ENCODE results near the gene GALNT12. TPM values are rescaled to one million over a fixed set of nuclear protein-coding genes. Genes with fewer than 3 reads are reported as not detected.

The GALNT12 gene
- polyA plus RNA-seq, 3 donors from 2014 or later = 1.7 to 4.3 (median 4.2) TPM

DNA sequence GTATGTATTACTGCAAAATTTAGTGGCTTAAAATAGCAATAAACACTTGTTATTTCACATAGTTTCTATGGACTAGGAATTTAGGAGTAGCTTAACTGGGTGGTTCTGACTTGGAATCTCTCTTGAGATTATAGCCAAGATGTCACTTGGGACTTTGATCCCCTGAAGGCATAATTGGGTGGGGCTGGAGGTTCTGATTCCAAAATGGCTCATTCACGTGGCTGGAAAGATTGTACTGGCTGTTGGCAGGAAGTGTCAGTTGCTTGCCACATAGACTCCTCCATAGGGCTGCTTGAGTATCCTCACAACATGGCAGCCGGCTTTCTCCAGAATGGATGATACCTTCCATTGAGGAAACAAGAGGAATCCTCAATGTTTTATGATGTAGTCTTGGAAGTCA lies 11.3 kb downstream of the GALNT12 start:
- Mint-ChIP-seq H3K4me3 (no peak overlapping the region), H3K36me3 (peaks cover 3 to 25% (median 9%) of the 10 kb centered on the region in 3 donors), H3K4me1 (no peaks in the 10 kb centered on the region), H3K9me3 (peaks cover 0 to 2% (median 0%) of the 10 kb centered on the region in 6 donors), H3K27ac (no peak overlapping the region), H3K27me3 (ENCODE audit: low read depth in 3 of 3) (peaks cover 0 to 2% (median 0%) of the 10 kb centered on the region in 3 donors)
- no peak for DNase-seq

DNA sequence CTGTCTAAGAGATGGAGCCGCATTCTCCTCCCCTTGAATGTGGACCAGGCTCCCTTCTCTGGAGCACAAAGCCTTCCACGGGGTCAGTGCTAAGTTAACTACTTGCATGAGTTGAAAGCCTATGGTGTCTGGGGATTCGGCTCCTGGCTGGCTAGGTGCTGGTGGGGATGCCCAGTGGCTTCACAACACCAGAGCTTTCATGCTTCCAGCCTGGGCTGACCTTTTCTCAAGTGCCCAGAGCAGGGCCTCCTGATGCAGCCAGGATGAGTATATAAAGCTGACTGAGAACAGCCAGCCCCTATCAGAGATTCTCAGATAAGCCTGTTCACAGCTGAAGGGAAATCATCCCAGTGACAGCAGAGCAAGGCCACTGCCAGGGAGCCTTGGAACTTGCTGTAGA lies 11.8 kb downstream of the GALNT12 start:
- Mint-ChIP-seq H3K27me3 (ENCODE audit: low read depth in 3 of 3) (peaks cover 0 to 2% (median 0%) of the 10 kb centered on the region in 3 donors), H3K27ac (no peak overlapping the region), H3K9me3 (peaks cover 0 to 2% (median 0%) of the 10 kb centered on the region in 6 donors), H3K4me3 (no peak overlapping the region), H3K4me1 (no peaks in the 10 kb centered on the region), H3K36me3 (peaks cover 3 to 21% (median 5%) of the 10 kb centered on the region in 3 donors)
- DNase-seq = no peak

DNA sequence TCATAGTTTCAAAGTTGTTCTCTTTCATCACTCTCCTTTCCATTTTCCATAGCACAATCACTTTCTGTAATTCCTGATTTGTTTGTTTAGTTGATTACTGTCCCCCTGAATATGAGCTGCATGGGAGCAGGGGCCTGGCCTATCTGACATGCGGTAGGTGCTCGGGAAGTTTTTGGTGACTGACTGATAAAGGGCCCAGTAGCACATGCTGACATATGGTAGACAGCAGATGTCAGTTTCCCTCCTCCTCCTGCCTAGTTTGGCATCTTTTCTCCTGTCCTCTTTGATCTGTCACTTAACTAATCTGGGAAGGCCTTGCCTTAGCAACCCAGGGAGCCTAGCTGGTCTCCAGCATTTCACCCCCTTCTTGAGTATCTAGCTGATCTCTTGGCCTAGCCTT lies 14.4 kb downstream of the GALNT12 start:
- no peak for DNase-seq
- Mint-ChIP-seq H3K27ac (peak overlapping the region in 1 of 6 donors; percentile 61), H3K27me3 (ENCODE audit: low read depth in 3 of 3) (peaks cover 0 to 2% (median 0%) of the 10 kb centered on the region in 3 donors), H3K4me1 (no peaks in the 10 kb centered on the region), H3K4me3 (no peak overlapping the region), H3K9me3 (peaks cover 0 to 2% (median 0%) of the 10 kb centered on the region in 6 donors), H3K36me3 (peaks cover 3 to 21% (median 5%) of the 10 kb centered on the region in 3 donors)

DNA sequence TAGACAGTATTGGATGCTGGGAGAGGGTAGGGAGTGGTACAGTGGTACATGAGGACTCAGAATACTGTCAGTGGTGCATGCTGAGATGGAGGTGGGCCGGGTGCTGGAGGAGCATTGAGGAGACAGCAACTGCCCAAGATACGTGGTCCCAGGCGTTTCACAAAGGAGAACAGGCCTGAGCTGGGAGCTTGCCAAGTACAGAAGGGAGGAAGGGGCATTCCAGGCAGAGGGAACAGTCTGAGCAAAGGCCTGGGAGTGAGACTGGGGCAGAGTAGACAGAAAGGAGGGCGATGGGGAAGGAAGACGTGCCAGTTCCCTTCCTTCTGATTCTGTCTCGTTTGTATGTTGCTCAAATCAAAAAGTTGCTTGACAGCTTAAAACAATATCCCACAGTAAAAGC lies 15.2 kb downstream of the GALNT12 start:
- peaks cover 3 to 21% (median 10%) of the 10 kb centered on the region in 3 donors for H3K36me3 Mint-ChIP-seq
- H3K27me3 Mint-ChIP-seq (ENCODE audit: low read depth in 3 of 3) = peaks cover 0 to 3% (median 0%) of the 10 kb centered on the region in 3 donors
- H3K4me1 Mint-ChIP-seq = no peaks in the 10 kb centered on the region
- no peak for DNase-seq
- peaks cover 0 to 2% (median 0%) of the 10 kb centered on the region in 6 donors for H3K9me3 Mint-ChIP-seq
- no peak overlapping the region for H3K4me3 Mint-ChIP-seq
- no peak overlapping the region for H3K27ac Mint-ChIP-seq

DNA sequence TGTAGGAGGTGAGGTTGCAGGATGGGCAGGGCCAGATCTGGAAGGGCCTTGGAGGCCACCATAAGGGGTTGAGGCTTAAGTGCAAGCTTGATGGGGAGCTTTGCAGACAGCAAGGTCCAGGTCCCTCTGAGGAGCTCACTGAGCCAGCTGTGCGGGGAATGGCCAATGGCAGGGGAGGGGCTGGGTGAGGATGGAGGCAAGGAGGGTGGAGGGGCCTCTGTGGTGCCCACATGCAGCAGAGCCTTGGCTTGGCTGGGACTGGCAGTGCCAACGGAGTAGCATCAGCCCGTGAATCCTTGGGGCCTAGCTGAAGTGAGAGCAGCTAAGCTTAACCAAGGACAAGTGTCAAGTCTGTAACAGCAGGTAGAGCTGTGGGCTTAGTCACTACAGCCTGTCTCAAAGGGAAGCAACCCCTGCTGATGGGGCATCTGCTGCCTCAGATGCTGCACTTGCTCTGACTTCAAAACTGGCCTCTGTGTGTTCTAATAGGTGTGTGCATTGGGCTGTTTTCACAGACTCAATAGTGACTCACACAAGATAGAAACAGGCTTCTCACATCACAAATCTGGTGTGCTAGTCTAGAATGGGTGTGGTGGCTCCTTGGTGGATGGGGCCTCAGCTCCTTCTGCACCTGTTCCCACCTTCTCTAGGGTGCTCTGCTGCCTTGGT lies 16.3 kb downstream of the GALNT12 start:
- Mint-ChIP-seq H3K36me3 (peaks cover 3 to 17% (median 5%) of the 10 kb centered on the region in 3 donors), H3K27me3 (ENCODE audit: low read depth in 3 of 3) (peaks cover 0 to 3% (median 0%) of the 10 kb centered on the region in 3 donors), H3K4me3 (no peak overlapping the region), H3K4me1 (no peaks in the 10 kb centered on the region), H3K27ac (peak overlapping the region in 1 of 6 donors; percentile 37), H3K9me3 (peaks cover 0 to 2% (median 0%) of the 10 kb centered on the region in 6 donors)
- no peak for DNase-seq

DNA sequence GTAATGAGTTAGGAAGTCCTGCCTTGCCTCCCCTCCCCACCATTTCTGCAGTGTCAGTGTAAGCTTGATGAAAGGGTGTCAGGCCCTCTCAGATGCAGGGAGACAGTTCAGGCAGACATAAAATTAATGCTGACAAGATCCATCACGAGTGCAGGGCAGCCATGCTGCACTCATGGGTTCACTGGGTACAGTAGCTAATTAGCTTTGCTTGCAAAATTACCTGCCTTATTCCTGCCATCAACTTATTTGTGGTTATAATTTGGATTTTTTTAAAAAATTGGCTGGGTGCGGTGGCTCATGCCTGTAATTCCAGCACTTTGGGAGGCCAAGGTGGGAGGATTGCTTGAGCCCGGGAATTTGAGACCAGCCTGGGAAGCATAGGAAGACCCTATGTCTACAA lies 17.9 kb downstream of the GALNT12 start:
- H3K27me3 Mint-ChIP-seq (ENCODE audit: low read depth in 3 of 3) = peaks cover 0 to 3% (median 0%) of the 10 kb centered on the region in 3 donors
- H3K4me1 Mint-ChIP-seq = no peaks in the 10 kb centered on the region
- H3K9me3 Mint-ChIP-seq = peaks cover 0 to 2% (median 0%) of the 10 kb centered on the region in 6 donors
- H3K4me3 Mint-ChIP-seq = no peak overlapping the region
- peaks cover 4 to 16% (median 7%) of the 10 kb centered on the region in 3 donors for H3K36me3 Mint-ChIP-seq
- H3K27ac Mint-ChIP-seq = no peak overlapping the region
- DNase-seq = no peak

DNA sequence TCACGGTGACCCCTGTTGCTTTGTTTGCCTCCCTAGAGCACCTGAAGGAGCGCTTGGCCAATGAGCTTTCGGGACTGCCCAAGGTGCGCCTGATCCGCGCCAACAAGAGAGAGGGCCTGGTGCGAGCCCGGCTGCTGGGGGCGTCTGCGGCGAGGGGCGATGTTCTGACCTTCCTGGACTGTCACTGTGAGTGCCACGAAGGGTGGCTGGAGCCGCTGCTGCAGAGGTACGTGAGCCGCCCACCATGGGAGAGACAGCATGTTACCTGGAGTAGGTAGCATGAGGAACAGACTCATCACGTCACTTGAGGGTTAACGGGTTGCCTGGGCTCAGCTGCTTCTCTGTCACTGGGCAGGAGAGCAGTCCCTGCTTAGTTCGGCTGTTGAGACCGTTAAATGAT lies 19.2 kb downstream of the GALNT12 start:
- Mint-ChIP-seq H3K4me3 (no peak overlapping the region), H3K27me3 (ENCODE audit: low read depth in 3 of 3) (peaks cover 0 to 3% (median 0%) of the 10 kb centered on the region in 3 donors), H3K4me1 (no peaks in the 10 kb centered on the region), H3K36me3 (peaks cover 7 to 13% (median 8%) of the 10 kb centered on the region in 3 donors), H3K9me3 (peaks cover 0 to 2% (median 0%) of the 10 kb centered on the region in 6 donors), H3K27ac (no peak overlapping the region)
- DNase-seq = no peak

DNA sequence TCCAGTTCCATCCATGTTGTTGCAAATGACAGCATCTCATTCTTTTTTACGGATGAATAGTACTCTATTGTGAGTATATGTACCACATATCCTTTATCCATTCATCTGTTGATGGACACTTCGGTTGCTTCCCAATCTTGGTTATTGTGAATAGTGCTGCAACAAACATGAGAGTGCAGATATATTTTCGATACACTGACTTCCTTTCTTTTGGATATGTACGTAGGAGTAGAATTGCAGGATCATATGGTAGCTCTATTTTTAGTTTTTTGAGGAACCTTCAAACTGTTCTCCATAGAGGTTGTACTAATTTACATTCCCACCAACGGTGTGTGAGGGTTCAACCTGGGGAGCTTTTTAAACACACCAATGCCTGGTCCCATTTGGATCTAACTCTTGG lies 22.3 kb downstream of the GALNT12 start:
- Mint-ChIP-seq H3K27ac (no peak overlapping the region), H3K4me3 (no peak overlapping the region), H3K27me3 (ENCODE audit: low read depth in 3 of 3) (peaks cover 0 to 1% (median 0%) of the 10 kb centered on the region in 3 donors), H3K4me1 (no peaks in the 10 kb centered on the region), H3K36me3 (peaks cover 4 to 11% (median 4%) of the 10 kb centered on the region in 3 donors), H3K9me3 (no peaks in the 10 kb centered on the region)
- no peak for DNase-seq

DNA sequence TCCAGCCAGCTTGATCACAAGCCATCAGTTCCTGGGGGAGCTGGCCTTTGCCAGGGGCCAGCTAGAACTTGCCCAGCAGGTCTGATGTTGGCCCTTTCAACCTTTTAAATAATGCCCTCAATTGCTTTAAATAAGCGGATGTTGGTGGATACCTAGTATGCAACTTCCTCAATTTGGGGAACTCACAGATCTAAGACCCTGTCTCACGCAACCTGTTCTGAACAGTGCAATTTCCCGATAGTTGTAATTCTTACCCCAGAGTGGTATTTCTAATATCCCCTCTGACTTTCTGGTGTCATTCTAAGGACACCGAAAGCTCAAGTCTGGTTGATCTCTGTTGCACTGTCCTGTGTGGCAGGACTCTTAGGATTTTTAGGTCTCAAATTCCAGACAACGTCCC lies 23.1 kb downstream of the GALNT12 start:
- Mint-ChIP-seq H3K36me3 (peaks cover 4 to 11% (median 4%) of the 10 kb centered on the region in 3 donors), H3K27me3 (ENCODE audit: low read depth in 3 of 3) (peaks cover 0 to 1% (median 0%) of the 10 kb centered on the region in 3 donors), H3K4me1 (no peaks in the 10 kb centered on the region), H3K9me3 (no peaks in the 10 kb centered on the region), H3K4me3 (no peak overlapping the region), H3K27ac (no peak overlapping the region)
- DNase-seq = no peak

DNA sequence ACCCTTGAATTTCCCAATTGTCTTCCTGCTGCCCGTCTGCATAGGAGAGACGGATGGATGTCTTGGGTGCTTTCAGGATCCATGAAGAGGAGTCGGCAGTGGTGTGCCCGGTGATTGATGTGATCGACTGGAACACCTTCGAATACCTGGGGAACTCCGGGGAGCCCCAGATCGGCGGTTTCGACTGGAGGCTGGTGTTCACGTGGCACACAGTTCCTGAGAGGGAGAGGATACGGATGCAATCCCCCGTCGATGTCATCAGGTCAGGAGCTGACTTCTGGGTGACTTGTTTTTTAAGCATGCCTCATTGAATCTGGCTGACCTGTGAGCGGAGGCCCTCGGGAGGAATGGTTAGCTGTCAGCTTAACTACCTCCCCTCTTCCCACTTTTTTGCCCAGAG lies 24.2 kb downstream of the GALNT12 start:
- Mint-ChIP-seq H3K27me3 (ENCODE audit: low read depth in 3 of 3) (peaks cover 0 to 3% (median 0%) of the 10 kb centered on the region in 3 donors), H3K27ac (no peak overlapping the region), H3K9me3 (no peaks in the 10 kb centered on the region), H3K4me3 (no peak overlapping the region), H3K36me3 (peaks cover 4 to 11% (median 4%) of the 10 kb centered on the region in 3 donors), H3K4me1 (no peaks in the 10 kb centered on the region)
- no peak for DNase-seq

DNA sequence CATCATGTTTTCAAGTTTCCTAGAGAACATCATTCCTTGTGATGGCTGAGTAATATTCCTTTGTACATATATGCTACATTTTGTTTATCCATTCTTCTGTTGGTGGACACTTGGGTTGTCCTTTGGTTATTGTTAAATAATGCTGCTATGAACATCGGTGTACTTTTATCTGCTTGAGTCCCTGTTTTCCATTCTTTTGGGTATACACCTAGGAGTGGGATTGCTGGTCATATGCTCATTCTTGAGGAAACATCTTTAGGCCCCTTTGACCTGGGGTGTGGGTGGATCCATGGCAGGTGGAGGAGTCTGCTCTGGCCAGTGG lies 25.3 kb downstream of the GALNT12 start:
- no peak for DNase-seq
- Mint-ChIP-seq H3K27ac (no peak overlapping the region), H3K9me3 (no peaks in the 10 kb centered on the region), H3K4me1 (no peaks in the 10 kb centered on the region), H3K4me3 (no peak overlapping the region), H3K36me3 (peaks cover 4 to 7% (median 4%) of the 10 kb centered on the region in 3 donors), H3K27me3 (ENCODE audit: low read depth in 3 of 3) (peaks cover 0 to 2% (median 0%) of the 10 kb centered on the region in 3 donors)

DNA sequence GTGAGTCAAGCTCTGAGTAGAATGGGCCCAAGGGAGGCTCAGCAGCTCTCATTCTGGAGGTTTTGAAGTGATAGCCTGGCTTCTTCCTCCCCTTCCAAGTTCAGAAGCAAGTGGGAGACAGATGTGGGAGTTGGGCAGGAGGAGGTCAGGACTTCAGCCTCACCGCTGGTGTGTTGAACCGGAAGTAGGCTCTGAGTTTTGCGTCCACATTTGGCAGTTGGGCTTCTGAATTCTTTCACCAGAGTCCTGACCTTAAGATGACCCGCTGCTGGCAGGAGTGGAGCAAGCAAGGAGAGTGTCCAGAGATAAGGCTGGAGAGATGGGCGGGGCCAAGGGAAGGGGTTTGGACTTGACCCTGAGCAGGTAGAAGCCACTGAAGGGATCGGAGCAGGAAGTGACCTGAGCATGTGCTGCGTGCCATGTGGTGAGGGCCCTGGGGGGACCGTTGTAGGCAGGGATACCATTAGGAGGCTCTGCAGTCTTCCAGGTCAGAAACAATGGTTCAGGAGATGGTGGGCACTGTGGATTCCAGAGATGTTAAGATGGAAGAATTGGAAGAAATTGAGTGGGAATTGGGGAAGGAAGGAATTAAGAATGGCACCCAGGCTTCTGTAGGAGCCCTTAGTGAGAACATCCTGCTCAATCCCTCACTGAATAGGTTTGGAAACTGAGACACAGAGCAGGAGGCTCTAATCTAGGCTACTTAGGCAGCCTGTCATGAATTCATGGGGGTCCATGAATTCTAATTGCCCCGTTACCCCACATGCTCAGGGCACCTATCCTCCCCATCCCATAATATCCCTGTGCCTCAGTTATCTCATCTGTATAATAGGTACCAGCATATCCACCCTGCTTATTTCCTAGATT lies 25.9 kb downstream of the GALNT12 start:
- no peaks in the 10 kb centered on the region for H3K4me1 Mint-ChIP-seq
- no peak overlapping the region for H3K4me3 Mint-ChIP-seq
- no peak overlapping the region for H3K27ac Mint-ChIP-seq
- peaks cover 4 to 7% (median 4%) of the 10 kb centered on the region in 3 donors for H3K36me3 Mint-ChIP-seq
- no peak for DNase-seq
- no peaks in the 10 kb centered on the region for H3K9me3 Mint-ChIP-seq
- peaks cover 0 to 2% (median 0%) of the 10 kb centered on the region in 3 donors for H3K27me3 Mint-ChIP-seq (ENCODE audit: low read depth in 3 of 3)

DNA sequence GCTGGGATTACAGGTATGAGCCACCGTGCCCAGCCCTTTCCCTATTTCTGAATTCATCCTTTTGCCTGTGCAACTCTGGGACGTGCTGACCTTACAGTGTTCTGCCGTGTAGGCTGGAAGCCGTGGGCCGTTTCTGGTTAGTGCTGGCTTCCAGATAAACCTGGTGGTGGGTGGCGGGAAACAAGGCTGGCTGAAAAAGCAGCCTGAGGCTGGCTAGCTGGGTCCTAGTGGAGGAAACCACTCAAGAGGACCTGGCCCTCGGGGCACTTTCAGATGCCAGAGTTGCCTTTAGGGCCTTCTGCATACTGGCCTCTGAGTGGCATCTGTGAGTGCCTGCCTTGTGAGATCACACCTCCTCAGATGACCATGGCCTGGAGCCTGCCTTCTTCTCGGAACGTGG lies 26.9 kb downstream of the GALNT12 start:
- H3K27ac Mint-ChIP-seq = no peak overlapping the region
- no peak for DNase-seq
- peaks cover 0 to 2% (median 0%) of the 10 kb centered on the region in 3 donors for H3K27me3 Mint-ChIP-seq (ENCODE audit: low read depth in 3 of 3)
- H3K36me3 Mint-ChIP-seq = peaks cover 4 to 7% (median 7%) of the 10 kb centered on the region in 3 donors
- H3K4me3 Mint-ChIP-seq = no peak overlapping the region
- no peaks in the 10 kb centered on the region for H3K9me3 Mint-ChIP-seq
- H3K4me1 Mint-ChIP-seq = no peaks in the 10 kb centered on the region

DNA sequence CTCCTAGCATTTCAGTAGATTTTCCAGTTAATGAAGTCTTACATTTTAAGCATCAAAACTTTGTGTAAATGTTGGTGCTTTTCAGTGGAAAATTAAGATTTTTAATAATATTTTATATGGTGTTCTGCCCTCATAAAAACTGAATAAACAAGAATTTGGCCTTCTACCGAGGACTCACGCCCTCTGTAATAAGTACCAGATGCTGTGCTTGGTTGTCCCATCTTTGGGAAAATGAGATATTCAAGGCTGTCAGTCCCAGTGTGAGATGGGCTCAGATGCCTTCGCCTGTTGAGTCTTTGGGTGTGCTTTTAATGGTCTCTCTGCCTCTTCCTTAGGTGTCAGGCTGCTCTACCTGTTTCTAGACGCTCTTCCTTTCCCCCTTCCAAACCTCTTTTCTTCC lies 28.7 kb downstream of the GALNT12 start:
- no peaks in the 10 kb centered on the region for H3K4me1 Mint-ChIP-seq
- no peaks in the 10 kb centered on the region for H3K9me3 Mint-ChIP-seq
- peaks cover 0 to 2% (median 0%) of the 10 kb centered on the region in 3 donors for H3K27me3 Mint-ChIP-seq (ENCODE audit: low read depth in 3 of 3)
- H3K27ac Mint-ChIP-seq = no peak overlapping the region
- no peak overlapping the region for H3K4me3 Mint-ChIP-seq
- H3K36me3 Mint-ChIP-seq = peaks cover 0 to 14% (median 10%) of the 10 kb centered on the region in 3 donors
- DNase-seq = no peak
